GM18502 (cell line): ENCODE measurements around the gene ZSWIM3.
"Not testable (repeated sequence)": the region's sequence is repeated elsewhere in the genome, so short reads cannot be mapped to it uniquely, and the experiment has no call there.

Source experiments
- ATAC-seq: cut with Tn5 transposase; IDR thresholded peaks from one replicate; pipeline ENCODE4 v1.9.1; 2021; ENCODE audit warnings: mild to moderate bottlenecking; ENCODE audit not compliant: unreplicated experiment, poor library complexity

ZSWIM3 gene

GRCh38 chr20:45888681-45889080 lies 31.3 kb downstream of the ZSWIM3 start:
- ATAC-seq, result no peak

- no peak for ATAC-seq
These were observed 32.9 kb downstream of the ZSWIM3 start for GRCh38 chr20:45890077-45890984.

GRCh38 chr20:45890985-45891983 lies 33.9 kb downstream of the ZSWIM3 start, which contains the start of the genes CTSA and NEURL2:
TSS of gene CTSA (plus strand) at chr20:45891335. CDS start at chr20:45891569, 234 bp downstream.
TSS of gene NEURL2 (minus strand) at chr20:45891208. CDS start at chr20:45890991, 217 bp downstream.
- ATAC-seq, result peak; percentile 79

GRCh38 chr20:45892049-45892825 lies 34.8 kb downstream of the ZSWIM3 start:
- ATAC-seq, result no peak

GRCh38 chr20:45892828-45893500 lies 35.5 kb downstream of the ZSWIM3 start:
- no peak for ATAC-seq

GRCh38 chr20:45893831-45894230 lies 36.4 kb downstream of the ZSWIM3 start:
- no peak for ATAC-seq

GRCh38 chr20:45894797-45895196 lies 37.4 kb downstream of the ZSWIM3 start:
- ATAC-seq, result no peak

- no peak for ATAC-seq
These were observed 39.3 kb downstream of the ZSWIM3 start for GRCh38 chr20:45896641-45897161.

- no peak for ATAC-seq
These were observed 39.9 kb downstream of the ZSWIM3 start for GRCh38 chr20:45897289-45897688.

- ATAC-seq, result no peak
These were observed 40.3 kb downstream of the ZSWIM3 start for GRCh38 chr20:45897692-45898091.

GRCh38 chr20:45898285-45898684 lies 40.9 kb downstream of the ZSWIM3 start:
- no peak for ATAC-seq

- ATAC-seq, result no peak
These were observed 41.8 kb downstream of the ZSWIM3 start for GRCh38 chr20:45899046-45899835.

- not testable (repeated sequence) for ATAC-seq
These were observed 43.9 kb downstream of the ZSWIM3 start for GRCh38 chr20:45901332-45901731.

GRCh38 chr20:45902199-45902701 lies 44.8 kb downstream of the ZSWIM3 start:
- no peak for ATAC-seq

GRCh38 chr20:45904583-45905504 lies 47.4 kb downstream of the ZSWIM3 start:
- no peak for ATAC-seq

- ATAC-seq, result no peak
These were observed 48.2 kb downstream of the ZSWIM3 start for GRCh38 chr20:45905505-45906079.
